ENCODE data around the gene PEPD.

The PEPD gene

DNA sequence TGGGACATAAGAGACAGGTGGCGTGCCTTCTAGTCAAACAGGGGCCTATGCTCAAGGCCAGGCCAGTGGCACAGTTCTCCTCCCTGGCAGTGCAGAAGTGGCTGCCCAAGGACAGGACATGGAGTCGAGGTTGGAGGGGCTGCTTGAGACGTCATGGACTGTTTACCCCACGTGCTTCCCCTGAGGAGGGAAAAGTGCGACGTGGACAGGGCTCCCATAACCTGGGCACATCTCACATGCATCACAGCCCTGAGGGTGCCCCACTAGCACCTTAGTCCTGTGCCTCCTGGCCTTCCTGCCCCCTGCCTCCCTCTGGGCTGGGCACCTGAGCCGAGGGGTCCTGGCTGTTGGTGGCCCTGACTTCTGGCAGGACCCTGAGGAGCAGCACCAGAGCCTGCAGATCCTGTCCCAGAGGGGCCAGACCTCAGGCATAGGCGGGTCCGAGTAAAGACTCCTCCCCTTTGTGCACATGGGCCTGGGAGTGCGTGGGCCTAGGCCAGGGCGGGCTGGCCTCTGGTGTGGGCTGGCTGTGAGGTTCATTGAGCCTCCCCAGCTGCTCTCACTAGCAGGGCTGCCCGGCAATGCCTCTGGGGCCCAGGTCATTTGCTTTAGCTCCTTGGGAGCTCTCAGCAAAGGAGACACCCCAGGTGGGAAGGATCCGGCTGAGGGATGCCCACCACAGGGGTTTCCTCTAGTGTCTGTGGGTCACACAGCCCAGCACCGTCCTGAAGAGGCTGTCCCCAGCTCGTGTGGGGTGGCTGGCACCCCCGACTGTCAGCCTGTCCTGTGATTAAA is 82.4 kb downstream of the PEPD start:
- no peak for DNase-seq (ENCODE audit: low read depth)

- no peak for DNase-seq (ENCODE audit: low read depth)
Observed at GRCh38 chr19:33437821-33438671, 83.5 kb downstream of the PEPD start.

DNA sequence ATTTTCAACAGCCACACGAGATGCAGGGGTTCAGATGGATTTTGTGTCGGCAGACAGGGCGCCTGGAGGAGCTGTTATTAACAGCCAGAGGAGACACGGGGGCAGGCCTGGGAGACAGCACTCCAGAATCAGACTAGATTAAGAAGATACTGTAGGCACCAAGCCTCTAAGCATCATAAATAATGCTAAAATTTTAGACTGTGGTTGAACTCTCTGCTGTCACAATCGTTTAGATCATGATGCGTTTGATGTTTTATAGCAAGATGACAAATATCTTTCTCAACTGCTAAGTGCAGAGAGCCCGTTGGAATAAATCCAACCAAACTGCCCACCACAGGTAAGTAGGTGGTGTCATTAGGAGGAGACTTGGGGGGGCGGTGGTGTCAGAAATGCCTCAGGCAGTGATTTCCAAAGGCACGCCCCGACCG is 84.2 kb downstream of the PEPD start:
- DNase-seq (ENCODE audit: low read depth) = no peak

GRCh38 chr19:33436360-33437345 is 84.9 kb downstream of the PEPD start:
- DNase-seq (ENCODE audit: low read depth) = no peak

GRCh38 chr19:33435706-33436359 is 85.8 kb downstream of the PEPD start:
- DNase-seq (ENCODE audit: low read depth) = no peak

GRCh38 chr19:33434886-33435705 is 86.5 kb downstream of the PEPD start:
- DNase-seq (ENCODE audit: low read depth) = no peak

- DNase-seq (ENCODE audit: low read depth) = no peak
Observed at GRCh38 chr19:33434069-33434885, 87.3 kb downstream of the PEPD start.

DNA sequence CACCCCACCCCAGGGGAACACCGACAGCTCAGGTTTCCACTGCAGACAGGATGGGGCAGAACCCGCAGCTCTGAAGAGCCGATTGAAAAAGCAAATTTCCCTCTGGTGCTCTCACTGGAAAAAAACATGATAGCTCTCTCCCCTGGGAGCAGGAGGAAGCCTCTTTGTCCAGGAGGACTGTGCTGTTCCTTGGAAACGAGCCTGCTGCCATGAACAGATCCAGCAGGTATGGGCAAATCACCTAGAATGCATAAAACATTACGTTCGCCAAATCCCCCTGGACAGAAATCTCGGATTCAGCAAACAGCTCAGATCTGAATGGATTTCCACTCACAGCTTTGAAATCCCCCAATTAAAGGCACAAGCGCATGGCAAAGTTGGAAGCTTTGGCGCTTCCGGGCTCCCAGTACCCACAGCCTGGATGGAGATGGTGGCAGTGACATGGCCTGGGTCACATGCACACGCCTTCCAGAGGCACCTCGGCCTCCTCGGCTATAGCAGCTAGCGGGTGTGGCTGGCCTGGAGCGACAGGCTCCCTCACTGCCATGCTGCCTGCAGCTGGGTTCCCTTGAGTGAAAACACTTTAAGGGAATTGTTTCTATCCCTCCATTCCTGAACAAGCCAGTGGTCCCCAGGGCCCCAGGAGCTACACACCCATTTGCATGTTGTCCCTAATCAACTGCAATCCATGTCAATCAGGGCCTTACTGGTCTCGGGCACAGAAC is 89.0 kb downstream of the PEPD start:
- no peak for DNase-seq (ENCODE audit: low read depth)

DNA sequence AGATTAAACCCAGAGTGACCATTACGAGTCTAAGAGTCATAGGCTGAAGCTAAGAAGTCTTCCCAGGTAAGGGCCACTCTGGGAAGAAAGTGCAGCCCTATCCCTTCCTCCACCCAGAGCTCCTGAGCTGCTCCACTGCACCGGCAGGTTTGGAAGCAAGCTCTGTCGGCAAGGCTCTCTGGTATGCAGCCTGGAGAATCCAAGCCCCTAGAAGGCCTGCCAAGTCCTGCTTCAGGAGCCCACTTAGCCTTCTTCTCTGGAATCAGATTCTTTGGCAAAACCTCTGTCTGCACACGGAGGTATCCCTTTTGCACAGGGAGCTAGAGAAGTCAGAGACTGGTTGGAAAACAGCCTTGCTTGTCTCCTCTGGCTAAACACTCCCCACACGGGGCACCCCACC is 89.6 kb downstream of the PEPD start:
- no peak for DNase-seq (ENCODE audit: low read depth)

- DNase-seq (ENCODE audit: low read depth) = peak; percentile 34
Observed at GRCh38 chr19:33430674-33431277, 90.8 kb downstream of the PEPD start.

DNA sequence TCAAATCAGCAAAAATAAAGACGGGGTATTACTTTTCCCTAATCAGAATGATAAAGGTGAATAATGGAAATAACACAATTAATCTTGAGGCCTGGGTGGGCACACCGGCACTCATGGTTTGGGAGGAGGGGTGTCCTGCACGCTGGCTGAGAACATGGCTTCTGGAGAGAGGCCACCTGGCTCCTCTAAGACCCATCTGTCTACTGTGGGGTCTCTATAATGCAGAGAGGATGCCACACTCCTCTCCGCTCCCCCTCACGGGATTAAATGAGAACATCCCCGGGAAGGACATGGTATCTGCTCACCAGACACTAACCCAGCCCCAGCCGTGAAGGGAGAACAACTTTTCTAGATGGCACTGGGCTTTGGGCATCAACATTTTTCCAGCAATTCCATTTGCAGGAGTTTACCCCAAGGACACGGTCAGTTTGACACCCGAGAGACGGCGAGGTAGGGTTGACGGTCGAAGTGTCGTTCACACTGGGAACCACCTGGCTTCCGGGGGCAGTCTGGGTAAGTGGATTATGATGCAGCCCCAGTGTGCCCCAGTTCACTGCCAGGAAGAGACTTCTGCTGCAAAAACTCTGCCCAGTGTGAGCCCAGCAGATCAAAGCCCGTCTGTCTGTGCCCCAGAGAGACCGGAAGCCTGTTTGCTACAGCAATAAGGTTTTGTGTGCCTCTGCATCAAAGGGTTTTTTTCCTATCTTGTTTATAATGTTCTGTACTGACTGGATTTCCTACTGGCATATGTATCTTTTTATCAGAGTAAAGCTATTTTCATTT is 91.5 kb downstream of the PEPD start:
- peak; percentile 37 for DNase-seq (ENCODE audit: low read depth)

DNA sequence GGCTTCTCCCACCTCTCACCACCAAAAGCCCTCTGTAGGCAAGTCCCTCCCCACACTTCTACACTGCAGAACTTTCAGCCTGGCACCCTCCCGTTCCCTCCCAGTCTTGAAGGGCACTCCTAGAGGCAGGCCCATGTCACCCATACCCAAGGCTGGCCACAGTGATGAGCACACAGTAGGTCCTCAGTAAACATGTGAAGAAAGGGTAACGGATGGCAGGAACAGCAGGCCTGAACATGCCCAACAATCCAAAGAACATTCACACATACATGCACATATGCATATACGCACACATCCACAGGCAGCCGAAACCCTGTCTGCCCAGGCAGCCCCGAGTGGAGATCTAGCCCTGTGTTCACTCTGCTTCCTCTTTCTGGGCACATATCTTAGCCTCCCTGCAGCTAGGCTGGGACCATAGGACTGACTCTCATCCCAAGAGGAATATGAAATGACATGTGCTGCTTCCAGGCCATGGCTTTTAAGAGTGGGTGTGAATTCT is 92.9 kb downstream of the PEPD start:
- DNase-seq (ENCODE audit: low read depth) = no peak

DNA sequence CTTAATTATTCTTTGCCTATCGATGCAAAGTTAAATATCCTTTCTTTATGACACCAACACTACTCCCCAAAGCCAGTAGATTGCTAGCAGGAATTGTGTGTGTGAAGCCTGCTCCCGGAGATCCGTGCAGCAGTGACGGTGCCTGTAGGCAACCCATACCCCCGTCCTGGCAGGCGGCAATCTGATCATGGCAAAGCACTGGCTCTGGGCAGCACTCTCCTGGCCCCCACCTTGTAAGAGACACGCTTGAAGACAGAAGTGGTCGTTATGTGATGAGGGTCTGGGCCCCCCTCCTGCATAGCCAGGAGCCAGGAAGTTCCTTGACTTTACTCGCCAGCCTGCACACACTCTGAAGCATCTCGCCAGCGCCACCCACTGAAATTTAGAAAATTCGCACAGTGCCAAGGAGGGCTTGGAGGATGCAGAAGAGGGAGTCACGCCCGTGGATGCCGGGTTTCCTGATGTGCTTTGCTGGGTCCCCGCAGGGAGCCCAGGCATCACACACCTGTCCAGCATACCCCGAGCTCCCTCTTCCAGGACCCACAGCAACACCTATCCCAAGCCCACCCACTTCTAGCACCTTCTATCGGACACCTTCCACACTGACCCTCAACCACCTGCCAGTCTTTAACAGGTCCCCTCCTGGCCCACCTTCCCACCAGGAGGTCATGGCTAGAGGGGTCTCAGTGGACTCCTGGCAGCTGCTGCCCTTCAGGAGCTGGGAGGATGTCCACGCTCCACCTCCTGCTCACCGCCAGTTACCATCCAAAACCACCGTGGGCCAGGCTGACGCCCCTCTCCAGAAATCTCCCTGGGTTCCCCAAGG is 93.6 kb downstream of the PEPD start:
- DNase-seq (ENCODE audit: low read depth) = no peak

DNA sequence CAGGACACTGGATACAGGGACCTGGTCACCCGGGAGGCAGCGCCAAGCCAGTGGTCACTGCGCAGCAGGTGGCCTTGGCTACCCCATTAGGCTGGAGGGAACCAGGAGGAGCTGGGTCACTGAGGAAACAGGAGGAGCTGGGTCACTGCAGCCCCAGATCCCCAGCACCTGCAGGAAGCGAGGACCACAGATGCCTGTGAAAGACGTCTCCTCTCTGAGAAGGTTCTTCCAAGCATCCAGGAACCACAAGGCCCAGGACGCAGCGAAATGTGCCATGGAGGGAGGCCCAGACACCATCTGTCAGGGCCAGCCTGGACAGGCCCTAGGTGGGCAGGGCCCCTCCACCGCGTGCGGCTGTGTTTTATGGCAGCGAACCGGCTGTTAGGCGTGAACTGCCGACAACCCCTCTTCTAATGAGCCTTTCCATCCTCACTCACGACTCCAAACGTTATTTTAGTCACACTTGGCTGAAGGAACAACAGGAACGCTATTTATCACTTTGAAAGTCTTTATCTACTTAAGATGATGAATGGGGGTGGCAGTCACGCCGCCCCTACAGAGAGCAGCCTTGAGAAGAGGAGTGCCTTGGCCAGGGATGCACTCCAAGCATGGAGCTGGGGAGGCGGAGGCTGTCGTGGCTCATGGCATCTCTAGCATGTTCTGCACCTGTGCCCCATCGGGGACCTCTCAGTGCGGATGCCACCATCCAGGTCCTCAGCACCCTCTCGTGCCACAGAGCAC is 94.8 kb downstream of the PEPD start:
- no peak for DNase-seq (ENCODE audit: low read depth)

DNA sequence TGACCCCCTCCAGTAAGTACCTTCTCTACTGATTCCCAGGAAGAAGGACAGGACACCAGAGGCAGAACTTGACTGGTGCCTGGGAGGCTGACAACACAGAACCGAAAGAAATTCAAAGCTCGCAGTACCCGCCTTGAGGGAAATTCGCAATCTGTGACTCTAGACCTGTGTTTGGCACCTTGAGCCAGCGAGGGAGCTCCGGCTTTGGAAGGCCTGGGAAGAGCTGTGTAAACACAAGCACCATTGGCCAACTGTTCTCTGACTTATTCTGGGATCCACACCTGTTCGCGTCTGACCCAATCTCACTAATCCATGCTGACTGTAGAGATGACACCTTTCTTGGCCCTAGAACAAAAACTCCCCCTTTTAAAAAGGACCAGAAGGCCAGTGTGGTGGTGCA is 97.4 kb downstream of the PEPD start:
- no peak for DNase-seq (ENCODE audit: low read depth)
